ENCODE results near the gene PATJ.

PATJ gene

GRCh38 chr1:62050165-62050564, 307.9 kb downstream of the PATJ start:
- no peak for DNase-seq (ENCODE audit: low read depth)

GRCh38 chr1:62052946-62053345, 310.7 kb downstream of the PATJ start:
- no peak for DNase-seq (ENCODE audit: low read depth)

- no peak for DNase-seq (ENCODE audit: low read depth)
Observed at GRCh38 chr1:62054188-62054587, 311.9 kb downstream of the PATJ start.

GRCh38 chr1:62057230-62057629, 314.9 kb downstream of the PATJ start:
- DNase-seq (ENCODE audit: low read depth) = no peak

- DNase-seq (ENCODE audit: low read depth) = no peak
Observed at GRCh38 chr1:62057641-62058290, 315.5 kb downstream of the PATJ start.

GRCh38 chr1:62058956-62059355, 316.7 kb downstream of the PATJ start:
- no peak for DNase-seq (ENCODE audit: low read depth)

- DNase-seq (ENCODE audit: low read depth) = no peak
Observed at GRCh38 chr1:62062087-62062486, 319.8 kb downstream of the PATJ start.

GRCh38 chr1:62064829-62065407, 322.6 kb downstream of the PATJ start:
- DNase-seq (ENCODE audit: low read depth) = no peak

- no peak for DNase-seq (ENCODE audit: low read depth)
Observed at GRCh38 chr1:62066713-62067112, 324.4 kb downstream of the PATJ start.

- DNase-seq (ENCODE audit: low read depth) = no peak
Observed at GRCh38 chr1:62068416-62068843, 326.1 kb downstream of the PATJ start.

GRCh38 chr1:62068978-62069377, 326.7 kb downstream of the PATJ start:
- DNase-seq (ENCODE audit: low read depth) = no peak

- no peak for DNase-seq (ENCODE audit: low read depth)
Observed at GRCh38 chr1:62070384-62071011, 328.2 kb downstream of the PATJ start.

- no peak for DNase-seq (ENCODE audit: low read depth)
Observed at GRCh38 chr1:62071695-62072094, 329.4 kb downstream of the PATJ start.

- DNase-seq (ENCODE audit: low read depth) = no peak
Observed at GRCh38 chr1:62076286-62076685, 334.0 kb downstream of the PATJ start.

GRCh38 chr1:62077821-62078220, 335.5 kb downstream of the PATJ start:
- DNase-seq (ENCODE audit: low read depth) = no peak

GRCh38 chr1:62082456-62083363, 340.4 kb downstream of the PATJ start:
- DNase-seq (ENCODE audit: low read depth) = peak; percentile 18

GRCh38 chr1:62084310-62084890, 342.1 kb downstream of the PATJ start:
- no peak for DNase-seq (ENCODE audit: low read depth)

GRCh38 chr1:62088439-62088838, 346.2 kb downstream of the PATJ start:
- no peak for DNase-seq (ENCODE audit: low read depth)

GRCh38 chr1:62089570-62089969, 347.3 kb downstream of the PATJ start:
- DNase-seq (ENCODE audit: low read depth) = no peak

GRCh38 chr1:62090016-62090415, 347.7 kb downstream of the PATJ start:
- no peak for DNase-seq (ENCODE audit: low read depth)

GRCh38 chr1:62092110-62092509, 349.8 kb downstream of the PATJ start:
- no peak for DNase-seq (ENCODE audit: low read depth)

- no peak for DNase-seq (ENCODE audit: low read depth)
Observed at GRCh38 chr1:62093261-62093660, 351.0 kb downstream of the PATJ start.
